Measurements from ENCODE around the gene RFX3. TPM values are rescaled to one million over a fixed set of nuclear protein-coding genes. Genes with fewer than 3 reads are reported as not detected.

The RFX3 gene
- total RNA-seq, 1 experiment from 2014 or later: 5.7 TPM

GRCh38 chr9:3521966-3522365 is 3.8 kb downstream of the RFX3 start:
- no peak overlapping the region for H3K4me3 ChIP-seq (ENCODE audit: low read depth in 2 of 2, low read length in 2 of 2)
- no peak overlapping the region for H3K27ac ChIP-seq (ENCODE audit: low read length)
- no peak for DNase-seq (ENCODE audit: low read depth, low spot score)
- in situ Hi-C loops (cut with HindIII; ENCODE audit: low pct_unique_long_range_greater_than_20kb, low sequenced_read_pairs): no loop called here
- intact Hi-C loops (cut with micrococcal nuclease; ENCODE audit: unreplicated experiment): no loop called here
- POLR2A ChIA-PET: no interaction called here
- no TSS peak for BruUV-seq (replicated peaks)
- no peaks in the 10 kb centered on the region for H3K4me1 ChIP-seq (ENCODE audit: control insufficient read depth, insufficient read depth, low read length)
- no peaks in the 10 kb centered on the region for H3K27me3 ChIP-seq (ENCODE audit: control insufficient read depth, insufficient read depth, low read length)
- H3K9me3 ChIP-seq (ENCODE audit: control insufficient read depth, insufficient read depth, low read depth, low read length): no peaks in the 10 kb centered on the region
- H3K36me3 ChIP-seq (ENCODE audit: control insufficient read depth, insufficient read depth, low read length): no peaks in the 10 kb centered on the region; the same call in 1 of the 2 replicates
- CTCF ChIA-PET: no interaction called here
- TF ChIP-seq SIN3A (IDR thresholded peaks at IDR 0.05; ENCODE audit: borderline replicate concordance, insufficient read depth, low read depth, low read length) (no peak), POLR2AphosphoS5 (IDR thresholded peaks at IDR 0.05; ENCODE audit: low read depth, low read length) (no peak), TCF7L2 (IDR thresholded peaks at IDR 0.05; ENCODE audit: low read depth, low read length) (no peak)
- ATAC-seq: no peak

GRCh38 chr9:3520564-3520963 is 5.2 kb downstream of the RFX3 start:
- no peak for DNase-seq (ENCODE audit: low read depth, low spot score)
- Histone ChIP-seq H3K27ac (ENCODE audit: low read length) (no peak overlapping the region), H3K36me3 (ENCODE audit: control insufficient read depth, insufficient read depth, low read length) (no peaks in the 10 kb centered on the region; the same call in 1 of the 2 replicates), H3K27me3 (ENCODE audit: control insufficient read depth, insufficient read depth, low read length) (no peaks in the 10 kb centered on the region), H3K4me3 (ENCODE audit: low read depth in 2 of 2, low read length in 2 of 2) (no peak overlapping the region), H3K9me3 (ENCODE audit: control insufficient read depth, insufficient read depth, low read depth, low read length) (no peaks in the 10 kb centered on the region), H3K4me1 (ENCODE audit: control insufficient read depth, insufficient read depth, low read length) (no peaks in the 10 kb centered on the region)
- intact Hi-C loops (cut with micrococcal nuclease; ENCODE audit: unreplicated experiment): no loop called here
- ChIA-PET POLR2A (no interaction called here), CTCF (no interaction called here)
- in situ Hi-C loops (cut with HindIII; ENCODE audit: low pct_unique_long_range_greater_than_20kb, low sequenced_read_pairs): no loop called here
- no TSS peak for BruUV-seq (replicated peaks)
- ATAC-seq: no peak
- TF ChIP-seq CTCF (IDR thresholded peaks at IDR 0.05) (no peak), REST (IDR thresholded peaks at IDR 0.05; ENCODE audit: insufficient read depth in 1 of 2, low read depth in 2 of 2, low read length in 1 of 2) (no peak), POLR2AphosphoS5 (IDR thresholded peaks at IDR 0.05; ENCODE audit: low read depth, low read length) (no peak), TCF7L2 (IDR thresholded peaks at IDR 0.05; ENCODE audit: low read depth, low read length) (no peak), SIN3A (IDR thresholded peaks at IDR 0.05; ENCODE audit: borderline replicate concordance, insufficient read depth, low read depth, low read length) (no peak)

- no peak overlapping the region for H3K4me3 ChIP-seq (ENCODE audit: low read depth in 2 of 2, low read length in 2 of 2)
- no peak for DNase-seq (ENCODE audit: low read depth, low spot score)
- intact Hi-C loops (cut with micrococcal nuclease; ENCODE audit: unreplicated experiment): no loop called here
- no TSS peak for BruUV-seq (replicated peaks)
- H3K36me3 ChIP-seq (ENCODE audit: control insufficient read depth, insufficient read depth, low read length): no peaks in the 10 kb centered on the region
- H3K27me3 ChIP-seq (ENCODE audit: control insufficient read depth, insufficient read depth, low read length): no peaks in the 10 kb centered on the region
- in situ Hi-C loops (cut with HindIII; ENCODE audit: low pct_unique_long_range_greater_than_20kb, low sequenced_read_pairs): no loop called here
- POLR2A ChIA-PET: no interaction called here
- no peak for TF ChIP-seq POLR2AphosphoS5 (IDR thresholded peaks at IDR 0.05; ENCODE audit: low read depth, low read length)
- TF ChIP-seq TCF7L2 (IDR thresholded peaks at IDR 0.05; ENCODE audit: low read depth, low read length): no peak
- TF ChIP-seq SIN3A (IDR thresholded peaks at IDR 0.05; ENCODE audit: borderline replicate concordance, insufficient read depth, low read depth, low read length): no peak
- TF ChIP-seq REST (IDR thresholded peaks at IDR 0.05; ENCODE audit: insufficient read depth in 1 of 2, low read depth in 2 of 2, low read length in 1 of 2): no peak
- no peak for TF ChIP-seq CTCF (IDR thresholded peaks at IDR 0.05)
- H3K27ac ChIP-seq (ENCODE audit: low read length): no peak overlapping the region
- ATAC-seq: no peak
- CTCF ChIA-PET: no interaction called here
- H3K4me1 ChIP-seq (ENCODE audit: control insufficient read depth, insufficient read depth, low read length): no peaks in the 10 kb centered on the region; the same call in 1 of the 2 replicates
- no peaks in the 10 kb centered on the region for H3K9me3 ChIP-seq (ENCODE audit: control insufficient read depth, insufficient read depth, low read depth, low read length)
These were observed 8.3 kb downstream of the RFX3 start for GRCh38 chr9:3517377-3518048.

Data from Panc1 (cell line).